ENCODE measurements around the gene DNAJA3. TPM values are rescaled to one million over a fixed set of nuclear protein-coding genes. Genes with fewer than 3 reads are reported as not detected.
A peak's percentile ranks its signal among the peaks of the same experiment; 100 is the strongest.

DNAJA3 gene
- total RNA-seq, 4 donors from 2014 or later: 40.6 to 51.2 (median 45.9) TPM

DNA sequence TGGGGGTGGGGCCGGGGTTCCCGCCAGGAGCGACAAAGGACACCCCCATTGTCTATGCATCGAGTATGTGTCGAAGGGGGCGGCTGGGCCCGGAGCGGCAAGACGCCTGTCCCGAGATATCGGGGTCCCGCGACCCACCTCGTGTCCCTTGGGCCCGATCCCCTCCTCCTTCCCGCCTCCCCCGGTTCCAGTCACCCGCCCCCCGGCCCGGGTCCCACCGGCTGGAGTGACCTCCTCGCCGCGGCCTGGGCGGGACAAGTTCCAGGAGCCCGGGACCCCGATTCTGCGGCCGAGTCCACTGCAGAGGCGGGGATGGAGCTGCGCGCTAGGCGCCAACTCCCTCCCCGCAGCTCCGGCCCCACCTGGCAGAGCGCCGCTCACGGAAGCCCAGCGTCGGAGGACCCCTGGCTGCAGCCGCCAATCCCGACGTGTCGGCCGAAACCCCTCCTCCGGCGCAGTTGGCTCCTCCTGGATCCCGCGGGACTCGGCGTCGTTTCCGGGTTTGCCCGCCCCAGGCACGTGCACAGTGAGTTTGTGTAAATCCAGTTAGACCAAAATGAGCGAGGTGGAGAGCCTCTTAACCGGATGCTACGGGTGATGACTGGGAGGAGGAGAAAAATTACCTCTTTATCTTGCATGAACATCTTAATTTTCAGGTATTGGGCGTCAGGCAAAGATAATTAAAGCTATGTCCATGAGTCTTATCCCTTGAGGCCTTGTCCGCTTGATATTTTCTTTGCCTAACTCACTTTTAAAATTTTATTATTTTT is 48.7 kb downstream of the DNAJA3 start, which contains the start of gene NMRAL1:
TSS of gene NMRAL1 (minus strand) at position 434 of the 770 bp plus-strand sequence. CDS start 493 bp downstream, outside the sequence.
- Histone ChIP-seq H3K27me3 (no peaks in the 10 kb centered on the region), H3K9me3 (no peaks in the 10 kb centered on the region), H3K27ac (replicated peaks in 1 of 4) (peak within 1 kb of the TSS; percentile 80 to 88 (median 82)), H3K4me3 (peak within 1 kb of the TSS; percentile 69 to 87 (median 73)), H3K36me3 (peaks cover 0 to 9% (median 6%) of the 10 kb centered on the region in 4 donors), H3K4me1 (peaks cover 34 to 50% (median 44%) of the 10 kb centered on the region in 4 donors)
- 8% methylated on average over 15 of the region's 60 CpGs for WGBS
- DNase-seq (ENCODE audit: extremely low spot score): peak; percentile 98
- intact Hi-C loops (cut with DNase I): no loop called here
- TF ChIP-seq, protein P1, sequence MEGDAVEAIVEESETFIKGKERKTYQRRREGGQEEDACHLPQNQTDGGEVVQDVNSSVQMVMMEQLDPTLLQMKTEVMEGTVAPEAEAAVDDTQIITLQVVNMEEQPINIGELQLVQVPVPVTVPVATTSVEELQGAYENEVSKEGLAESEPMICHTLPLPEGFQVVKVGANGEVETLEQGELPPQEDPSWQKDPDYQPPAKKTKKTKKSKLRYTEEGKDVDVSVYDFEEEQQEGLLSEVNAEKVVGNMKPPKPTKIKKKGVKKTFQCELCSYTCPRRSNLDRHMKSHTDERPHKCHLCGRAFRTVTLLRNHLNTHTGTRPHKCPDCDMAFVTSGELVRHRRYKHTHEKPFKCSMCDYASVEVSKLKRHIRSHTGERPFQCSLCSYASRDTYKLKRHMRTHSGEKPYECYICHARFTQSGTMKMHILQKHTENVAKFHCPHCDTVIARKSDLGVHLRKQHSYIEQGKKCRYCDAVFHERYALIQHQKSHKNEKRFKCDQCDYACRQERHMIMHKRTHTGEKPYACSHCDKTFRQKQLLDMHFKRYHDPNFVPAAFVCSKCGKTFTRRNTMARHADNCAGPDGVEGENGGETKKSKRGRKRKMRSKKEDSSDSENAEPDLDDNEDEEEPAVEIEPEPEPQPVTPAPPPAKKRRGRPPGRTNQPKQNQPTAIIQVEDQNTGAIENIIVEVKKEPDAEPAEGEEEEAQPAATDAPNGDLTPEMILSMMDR (IDR thresholded peaks at IDR 0.05): peak in 1 of 3 experiments; percentile 23
- peak; percentile 83 to 90 for TF ChIP-seq POLR2AphosphoS5 (IDR thresholded peaks at IDR 0.05)
- no peak for TF ChIP-seq POLR2A (IDR thresholded peaks at IDR 0.05; ENCODE audit: low read depth)
- no peak for TF ChIP-seq EP300 (IDR thresholded peaks at IDR 0.05)

GRCh38 chr16:4475880-4476788 is 50.5 kb downstream of the DNAJA3 start, which contains the start of gene HMOX2:
Gene HMOX2 (plus strand): TSS chr16:4476398. CDS start chr16:4505525, 29,127 bp downstream.
- H3K36me3 ChIP-seq: peaks cover 0 to 4% (median 0%) of the 10 kb centered on the region in 4 donors
- peak within 1 kb of the TSS; percentile 76 to 88 (median 86) for H3K27ac ChIP-seq (replicated peaks in 1 of 4)
- intact Hi-C loops (cut with DNase I): no loop called here
- WGBS: 66% methylated on average over 10 of the region's 70 CpGs
- peaks cover 34 to 50% (median 44%) of the 10 kb centered on the region in 4 donors for H3K4me1 ChIP-seq
- H3K27me3 ChIP-seq: no peaks in the 10 kb centered on the region
- TF ChIP-seq, protein P1 (IDR thresholded peaks at IDR 0.05): peak; percentile 24 to 48 (median 37)
- TF ChIP-seq POLR2A (IDR thresholded peaks at IDR 0.05; ENCODE audit: low read depth) (no peak), POLR2AphosphoS5 (IDR thresholded peaks at IDR 0.05) (peak; percentile 94 to 98)
- peak within 1 kb of the TSS; percentile 94 to 97 (median 96) for H3K4me3 ChIP-seq
- peak; percentile 97 for DNase-seq (ENCODE audit: extremely low spot score)
- no peaks in the 10 kb centered on the region for H3K9me3 ChIP-seq

DNA sequence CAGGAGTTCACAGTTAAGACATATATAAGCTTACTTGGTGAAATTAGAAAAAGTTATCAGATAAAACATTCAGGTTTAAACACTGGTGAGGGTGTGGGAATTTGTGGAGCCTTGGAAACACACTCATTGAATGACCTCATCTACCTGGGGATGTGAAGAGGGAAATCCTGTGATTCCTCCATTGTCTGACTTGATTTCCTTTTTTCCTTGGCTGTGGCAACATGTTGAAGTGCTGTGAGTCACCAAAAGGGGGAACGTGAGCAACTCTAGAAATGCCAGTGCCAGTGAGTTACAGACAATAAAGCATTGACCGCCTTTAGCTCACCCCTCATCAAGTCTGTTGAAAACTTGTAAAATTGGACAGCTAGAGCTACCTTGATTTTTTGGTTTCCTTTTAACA is 52.3 kb downstream of the DNAJA3 start:
- 67% methylated on average over 2 of the region's 2 CpGs for WGBS
- Histone ChIP-seq H3K36me3 (peaks cover 0 to 4% (median 0%) of the 10 kb centered on the region in 4 donors), H3K4me3 (peak overlapping the region in 2 of 4 donors; percentile 96 to 97), H3K27ac (replicated peaks in 1 of 4) (no peak overlapping the region), H3K9me3 (no peaks in the 10 kb centered on the region), H3K27me3 (no peaks in the 10 kb centered on the region), H3K4me1 (peaks cover 40 to 50% (median 44%) of the 10 kb centered on the region in 4 donors)
- DNase-seq (ENCODE audit: extremely low spot score): no peak
- intact Hi-C loops (cut with DNase I): no loop called here
- TF ChIP-seq EP300 (IDR thresholded peaks at IDR 0.05) (no peak), POLR2AphosphoS5 (IDR thresholded peaks at IDR 0.05) (no peak), POLR2A (IDR thresholded peaks at IDR 0.05; ENCODE audit: low read depth) (no peak)
- TF ChIP-seq, protein P1 (IDR thresholded peaks at IDR 0.05): no peak

DNA sequence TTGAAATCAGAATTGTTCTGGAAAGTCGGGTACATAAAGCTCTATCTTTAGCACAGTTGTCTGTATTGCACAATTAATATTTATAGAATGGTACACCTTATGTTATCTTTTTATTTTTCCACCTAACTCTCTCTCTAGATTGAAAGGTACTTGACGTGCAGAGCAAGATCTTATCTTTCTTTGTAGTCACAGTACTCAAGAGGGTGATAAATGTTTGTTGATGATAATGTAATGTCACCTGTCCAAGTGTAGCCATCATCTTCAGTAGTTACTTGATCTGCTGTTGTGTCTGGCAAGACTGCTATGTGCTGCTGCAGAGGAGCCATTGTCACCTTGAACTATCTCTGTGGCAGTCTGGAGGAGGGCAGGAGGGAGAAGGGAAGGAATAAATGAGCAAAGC is 55.9 kb downstream of the DNAJA3 start:
- DNase-seq (ENCODE audit: extremely low spot score): no peak
- H3K4me1 ChIP-seq: peaks cover 23 to 39% (median 29%) of the 10 kb centered on the region in 4 donors
- H3K27ac ChIP-seq (replicated peaks in 1 of 4): no peak overlapping the region
- H3K27me3 ChIP-seq: no peaks in the 10 kb centered on the region
- no peak overlapping the region for H3K4me3 ChIP-seq
- H3K36me3 ChIP-seq: peaks cover 0 to 33% (median 16%) of the 10 kb centered on the region in 4 donors
- WGBS: 80% methylated on average over 2 of the region's 2 CpGs
- H3K9me3 ChIP-seq: no peaks in the 10 kb centered on the region
- intact Hi-C loops (cut with DNase I): no loop called here
- TF ChIP-seq, protein P1 (IDR thresholded peaks at IDR 0.05): no peak
- TF ChIP-seq POLR2A (IDR thresholded peaks at IDR 0.05; ENCODE audit: low read depth): no peak
